Upper lobe of left lung (tissue), 4 donors: ENCODE results near the gene YPEL1.

Experiments used
- CTCF ChIP-seq, 6 experiments: fragments of 450-650 bp in 4 of 6; fragments of 200-600 bp in 2 of 6; sonication (generic) in 2 of 6; IDR thresholded peaks; one replicate each; pipeline ENCODE4 v1.5.1; 2016 to 2019; ENCODE audit warnings: antibody characterized with exemption in 6 of 6
- POLR2AphosphoS5 ChIP-seq, 2 donors: sonication (generic); formaldehyde crosslinking; IDR thresholded peaks; one replicate each; pipeline ENCODE4 v1.5.1; 2017; ENCODE audit warnings: antibody characterized with exemption in 2 of 2

GRCh38 chr22:21691816-21692215 is 43.8 kb downstream of the YPEL1 start:
- TF ChIP-seq CTCF (IDR thresholded peaks at IDR 0.05), result no peak
- TF ChIP-seq POLR2AphosphoS5 (IDR thresholded peaks at IDR 0.05), result no peak
